Activated CD8-positive, alpha-beta memory T cell treated with anti-CD3 and anti-CD28 coated beads for 48 hours (primary cell): ENCODE results near the gene COL8A1.
"Not testable (repeated sequence)": the region's sequence is repeated elsewhere in the genome, so short reads cannot be mapped to it uniquely, and the experiment has no call there.

Experiments used
- DNase-seq, 3 experiments: peaks; one replicate each; pipeline ENCODE4 v3.0.0-alpha.2; 2020; ENCODE audit warnings: low read depth in 2 of 3, low spot score in 2 of 3

The COL8A1 gene

DNA sequence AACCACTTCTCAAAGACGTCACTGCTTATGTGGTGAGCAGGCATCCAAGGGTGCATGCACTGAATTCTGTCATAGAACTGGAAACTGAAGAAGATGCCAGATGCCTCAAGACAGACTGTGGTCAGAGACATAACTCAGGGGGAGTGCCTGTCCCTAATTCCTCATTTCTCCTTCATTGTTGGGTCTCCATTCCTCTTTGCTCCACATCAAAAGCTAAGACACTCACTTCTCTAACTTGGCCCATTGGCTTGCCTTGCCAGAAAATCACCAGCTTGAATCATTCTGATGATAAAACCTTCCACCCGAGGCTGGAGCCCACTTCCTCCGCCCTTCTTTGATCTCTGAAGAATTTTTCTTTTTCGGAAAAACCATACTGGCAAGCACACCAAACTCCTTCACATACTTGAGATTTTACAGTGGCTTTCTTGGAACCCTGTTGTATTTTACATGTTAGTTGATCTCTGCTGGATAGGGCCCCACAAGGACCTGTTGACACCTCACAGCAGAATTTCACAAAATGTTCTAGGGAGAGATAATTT is 69.9 kb downstream of the COL8A1 start:
- DNase-seq, result no peak

DNA sequence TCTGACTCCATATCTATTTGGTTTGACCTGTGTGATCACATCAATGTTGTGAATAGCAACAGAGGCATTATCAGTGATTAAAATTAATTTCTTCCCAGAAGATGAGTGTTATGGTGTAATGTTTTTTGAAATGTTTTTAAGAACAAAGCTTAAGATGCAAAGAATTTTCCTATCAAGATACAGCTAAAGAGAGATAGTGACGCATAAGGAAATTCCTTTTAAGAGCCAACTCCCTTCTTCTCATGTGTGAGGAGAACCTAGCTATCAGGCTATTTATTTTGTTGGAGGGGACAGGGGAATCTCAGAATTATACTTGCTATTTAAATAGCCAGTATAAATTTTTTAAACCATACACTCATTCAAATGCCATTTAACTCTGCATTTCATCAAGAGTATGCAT is 71.3 kb downstream of the COL8A1 start:
- DNase-seq, result no peak

DNA sequence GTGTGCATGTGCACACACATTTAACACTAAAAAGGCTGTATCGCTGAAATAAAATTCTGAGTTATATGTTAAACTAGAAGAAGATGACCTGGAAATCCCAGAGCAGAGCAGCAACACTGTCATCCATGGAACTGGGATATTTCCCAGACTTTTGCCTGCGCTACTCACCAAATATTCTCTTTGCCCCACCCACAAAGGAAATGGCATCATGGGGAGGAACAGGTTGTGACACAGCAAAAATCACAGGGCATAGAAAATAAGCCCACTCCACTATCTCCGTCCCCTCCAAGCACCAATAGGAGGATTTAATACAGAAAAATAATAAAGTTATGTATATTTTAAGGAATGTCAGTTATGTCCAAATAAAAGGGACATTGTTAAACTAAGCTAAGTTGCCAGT is 71.7 kb downstream of the COL8A1 start:
- no peak for DNase-seq

DNA sequence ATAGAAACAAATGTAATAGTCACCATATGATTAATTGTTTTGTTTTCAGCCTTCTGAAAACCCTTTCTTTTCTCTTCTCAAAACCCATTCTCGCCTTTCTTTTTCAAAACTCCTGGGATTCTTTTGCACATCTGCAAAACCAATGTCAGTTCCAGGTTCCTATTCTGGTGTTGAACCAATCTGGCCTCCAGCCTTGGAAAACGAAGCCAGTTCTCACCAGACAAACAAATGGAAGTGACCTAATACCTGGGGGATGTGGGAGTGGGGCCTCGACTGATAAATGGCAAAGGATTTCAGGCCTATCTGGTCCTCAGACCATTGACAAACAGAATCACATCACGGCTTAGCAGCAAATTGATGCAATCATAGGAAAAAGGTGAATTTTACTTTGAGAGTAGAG is 73.0 kb downstream of the COL8A1 start:
- no peak for DNase-seq

DNA sequence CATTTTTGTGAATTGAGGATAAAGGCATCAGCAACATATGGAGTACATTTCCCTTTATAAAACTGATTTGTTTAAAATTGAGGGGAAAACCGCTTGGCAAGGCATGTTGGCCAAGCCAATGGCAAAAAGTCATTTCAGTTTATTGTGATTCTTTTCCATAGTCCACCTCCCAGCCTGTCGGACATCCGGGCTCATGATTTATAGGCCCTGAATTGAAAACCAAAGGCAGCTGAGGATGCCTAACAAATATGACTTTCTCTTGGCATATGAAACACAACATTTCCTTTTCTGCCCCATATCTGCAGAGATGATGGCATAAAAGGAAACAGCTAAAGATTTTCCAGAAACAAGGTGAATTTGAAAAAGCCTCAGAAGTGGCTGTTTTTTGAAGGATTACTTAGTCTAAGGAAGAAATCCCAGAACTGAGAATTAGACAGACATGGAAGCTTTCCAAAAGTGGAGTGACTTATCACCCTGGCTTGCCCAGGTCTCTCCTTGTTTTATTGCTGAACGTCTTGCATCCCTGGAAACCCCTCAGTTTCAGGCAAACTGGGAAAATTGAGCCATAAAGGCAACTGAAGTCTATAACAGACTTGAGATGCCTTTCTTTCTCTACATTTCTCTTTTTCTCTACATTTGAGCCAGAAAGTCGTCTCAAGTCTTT is 74.0 kb downstream of the COL8A1 start:
- no peak for DNase-seq

DNA sequence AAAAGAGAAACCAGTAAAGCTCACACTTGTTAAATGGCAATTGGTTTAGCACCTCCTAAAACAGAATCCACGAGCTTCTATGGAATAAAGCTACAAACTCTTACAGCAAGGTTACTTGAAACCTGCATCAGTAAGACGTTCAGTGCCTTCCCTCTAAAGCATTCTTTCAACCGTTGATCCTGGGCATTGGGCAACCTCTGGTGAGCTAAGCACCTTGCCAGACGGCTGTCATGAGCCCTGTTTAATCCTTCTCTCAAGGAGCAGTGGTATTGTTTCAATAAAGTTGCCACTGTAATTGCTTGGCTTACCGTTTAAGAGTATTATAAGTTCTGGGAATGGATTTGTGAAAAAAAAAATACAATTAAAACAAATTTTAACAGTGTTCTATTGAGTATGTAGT is 75.0 kb downstream of the COL8A1 start:
- no peak for DNase-seq

DNA sequence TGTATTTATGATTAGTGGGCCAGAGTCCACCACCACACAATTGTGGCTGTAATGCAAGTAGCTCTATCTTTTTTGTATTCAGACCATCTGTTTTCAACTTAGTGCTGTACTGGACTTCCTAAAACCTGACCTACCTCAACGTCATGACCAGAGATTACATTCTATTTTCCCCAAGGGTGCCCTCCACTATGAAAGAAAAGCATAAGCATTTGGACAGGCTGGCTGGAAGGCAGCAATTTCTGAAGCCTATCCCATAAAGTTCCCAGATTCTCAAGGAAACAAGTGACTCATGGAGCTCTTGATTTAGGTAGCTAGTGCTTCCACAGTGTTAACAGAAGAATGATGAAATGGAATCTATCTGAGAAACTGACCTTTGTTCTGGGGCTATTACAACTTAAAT is 75.8 kb downstream of the COL8A1 start:
- no peak for DNase-seq

DNA sequence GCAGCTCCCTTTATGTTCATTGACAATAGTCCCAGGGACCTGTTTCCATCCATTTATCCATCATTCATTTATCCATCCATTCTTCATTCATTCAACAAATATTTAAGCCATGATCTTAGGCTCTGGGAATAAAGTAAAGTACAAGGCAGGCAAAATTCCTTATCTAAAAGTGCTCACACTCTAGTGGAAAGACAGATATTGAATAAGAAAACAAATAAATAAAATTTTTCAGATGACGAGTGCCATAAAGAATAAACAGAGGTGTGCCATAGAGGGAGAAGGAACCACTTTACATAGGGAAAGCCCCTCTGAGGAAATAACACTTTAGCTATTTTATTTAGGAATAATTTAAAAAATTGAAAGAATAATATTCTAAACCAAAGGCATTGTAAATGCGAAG is 76.2 kb downstream of the COL8A1 start:
- no peak for DNase-seq

DNA sequence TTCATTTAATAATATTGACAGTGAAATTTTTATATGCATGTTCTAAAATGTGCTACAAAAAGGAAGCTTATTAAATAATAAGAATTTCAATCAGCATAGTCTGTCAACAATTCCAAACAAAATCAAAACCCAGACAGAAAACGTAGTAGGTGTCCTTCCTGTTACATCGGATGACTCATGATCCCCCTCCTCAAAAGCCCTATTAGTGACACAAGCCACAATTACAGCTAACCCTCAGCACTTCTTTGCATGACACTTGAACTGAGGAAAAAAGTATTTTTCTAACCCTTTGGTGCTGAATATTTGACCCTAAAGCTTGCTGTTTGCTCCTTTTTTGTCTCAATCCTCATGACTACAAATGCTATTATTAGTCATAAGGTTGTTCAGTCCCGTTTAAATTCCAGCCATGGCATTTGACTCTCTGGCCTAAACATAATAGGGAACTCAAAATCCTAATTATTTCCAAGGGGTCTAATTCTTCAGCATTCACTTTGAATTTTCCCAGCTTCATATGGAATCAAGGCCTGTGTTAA is 78.1 kb downstream of the COL8A1 start:
- no peak for DNase-seq

DNA sequence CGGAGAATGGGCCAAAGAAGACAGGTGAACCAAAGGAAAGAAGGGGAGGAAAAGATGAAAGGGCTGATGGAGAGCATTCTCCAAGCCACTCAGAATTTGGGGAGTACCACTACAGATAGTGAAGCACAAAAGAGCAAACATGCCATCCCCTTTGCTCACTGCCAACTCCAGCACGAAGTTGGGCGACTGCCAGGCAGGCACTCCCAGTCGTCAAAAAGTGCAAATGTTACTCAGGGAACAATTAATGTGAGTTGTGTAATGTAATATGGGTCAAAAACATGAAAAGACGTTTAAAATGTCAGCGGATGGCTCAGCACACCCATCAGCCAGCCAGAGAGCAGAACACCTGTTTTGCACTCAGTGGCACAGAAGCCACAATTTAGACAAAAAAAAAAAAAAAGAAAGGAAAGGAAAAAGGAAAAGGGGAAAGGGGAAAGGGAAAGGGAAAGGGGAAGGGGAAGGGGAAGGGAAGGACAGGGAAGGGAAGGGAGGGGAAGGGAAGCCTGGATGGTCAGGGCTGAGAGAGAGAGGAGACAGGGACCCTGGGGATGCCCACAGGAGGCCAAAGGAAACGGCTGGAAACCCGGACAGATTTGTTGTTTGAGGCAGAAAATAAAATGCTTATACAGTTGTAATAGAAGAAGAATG is 82.7 kb downstream of the COL8A1 start:
- no peak for DNase-seq

DNA sequence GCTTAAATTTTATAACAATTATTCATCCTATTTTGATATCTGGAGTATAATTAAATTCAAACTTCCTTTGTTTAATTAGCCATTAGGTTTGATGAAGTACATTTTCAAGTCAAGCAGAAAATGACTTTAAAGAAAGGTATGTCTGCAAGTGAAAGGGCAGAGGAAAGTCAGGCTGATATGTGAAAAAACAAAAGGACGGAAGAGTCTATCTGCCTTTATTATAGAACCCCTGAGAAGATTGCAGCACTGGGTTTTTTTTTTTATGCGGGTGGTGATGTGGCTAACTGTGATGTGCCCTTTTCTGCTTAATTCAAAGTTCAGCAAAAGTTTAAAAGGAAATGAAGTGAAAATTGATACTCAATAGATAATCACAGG is 83.2 kb downstream of the COL8A1 start:
- no peak for DNase-seq

DNA sequence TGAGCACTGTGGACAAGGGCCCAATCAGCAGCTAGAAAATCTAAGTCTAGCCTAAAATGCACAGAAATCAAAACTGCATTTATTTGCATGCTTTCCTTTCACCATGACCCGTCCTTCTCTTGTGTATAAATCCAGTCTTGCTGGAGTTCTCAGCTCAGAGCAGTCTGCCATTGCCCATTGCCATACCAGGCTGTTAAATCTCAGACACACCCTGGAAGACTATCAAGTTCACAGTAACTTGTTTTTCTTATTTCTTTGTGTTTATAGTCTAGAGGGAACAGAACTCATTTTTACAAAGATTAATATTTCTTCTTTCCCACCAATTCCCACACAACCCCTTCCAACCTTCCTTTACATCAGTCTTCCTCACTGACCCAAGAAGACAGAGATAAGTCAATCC is 85.9 kb downstream of the COL8A1 start:
- DNase-seq, result no peak

DNA sequence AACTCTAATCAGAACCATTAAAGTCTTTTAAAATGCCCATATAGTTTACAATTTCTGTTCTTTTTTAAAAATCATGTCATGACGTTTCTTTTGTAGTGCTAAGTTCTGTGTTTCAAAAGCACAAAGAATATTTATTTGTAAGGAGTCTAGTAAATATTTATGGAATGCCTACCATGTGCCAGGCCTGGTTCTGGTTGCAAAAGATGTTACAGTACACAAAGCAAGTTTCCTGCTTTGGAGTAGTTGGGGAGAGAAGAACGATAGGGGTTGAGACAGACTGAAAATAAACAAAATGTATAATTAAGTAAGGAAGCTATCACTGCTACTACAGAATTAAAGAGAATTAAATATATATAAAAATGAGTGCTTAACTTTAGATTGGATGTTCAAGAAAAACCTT is 92.5 kb downstream of the COL8A1 start:
- DNase-seq, result no peak

DNA sequence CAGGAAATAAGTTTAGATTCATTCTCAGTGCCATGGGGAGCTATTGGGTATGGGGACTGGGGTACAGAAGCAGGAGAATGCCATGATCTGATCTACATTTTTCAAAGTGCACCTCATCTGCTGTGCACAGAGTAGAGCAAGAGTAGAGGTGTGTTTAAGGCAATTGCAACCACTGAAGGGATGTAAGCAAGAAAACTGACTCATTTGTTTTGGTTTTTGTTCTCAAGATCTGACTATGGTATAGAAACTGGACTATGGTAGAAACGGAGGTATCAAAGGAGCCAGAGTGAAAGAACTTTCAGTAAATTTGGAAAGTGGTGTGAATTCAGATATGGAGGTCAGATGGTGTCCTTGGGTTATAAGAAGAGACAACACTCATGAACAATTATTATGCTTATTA is 93.1 kb downstream of the COL8A1 start:
- no peak for DNase-seq

DNA sequence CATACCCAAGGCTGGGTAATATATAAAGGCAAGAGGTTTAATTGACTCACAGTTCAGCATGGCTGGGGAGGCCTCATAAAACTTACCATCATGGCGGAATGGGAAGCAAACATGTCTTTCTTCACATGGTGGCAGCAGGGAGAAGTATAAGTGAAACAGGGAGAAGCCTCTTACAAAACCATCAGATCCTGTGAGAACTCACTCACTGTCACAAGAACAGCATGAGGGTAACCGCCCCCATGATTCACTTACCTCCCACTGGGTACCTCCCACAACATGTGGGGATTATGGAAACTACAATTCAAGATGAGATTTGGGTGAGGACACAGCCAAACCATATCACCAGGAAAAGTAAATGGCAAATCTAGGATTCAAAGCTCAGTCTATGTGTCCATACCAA is 102.0 kb downstream of the COL8A1 start:
- not testable (repeated sequence) for DNase-seq

DNA sequence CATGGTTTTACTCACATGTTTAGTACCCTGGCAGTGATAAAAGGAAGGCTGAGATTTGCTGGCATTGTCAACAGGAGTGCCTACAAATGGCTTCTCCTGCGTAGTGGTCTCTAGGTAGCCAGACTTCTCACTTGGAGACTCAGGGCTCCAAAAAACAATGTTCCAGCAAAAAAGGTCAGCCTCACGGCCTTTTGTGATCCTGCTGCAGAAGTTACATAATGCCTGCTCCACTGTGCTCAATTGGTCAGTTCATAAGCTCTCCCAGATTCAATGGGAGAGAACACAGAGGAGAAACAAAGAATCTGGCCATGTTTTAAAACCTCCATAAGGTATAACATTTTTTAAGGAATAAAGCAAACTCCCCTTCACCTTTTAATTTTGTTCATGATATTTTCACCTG is 103.2 kb downstream of the COL8A1 start:
- DNase-seq, result no peak

DNA sequence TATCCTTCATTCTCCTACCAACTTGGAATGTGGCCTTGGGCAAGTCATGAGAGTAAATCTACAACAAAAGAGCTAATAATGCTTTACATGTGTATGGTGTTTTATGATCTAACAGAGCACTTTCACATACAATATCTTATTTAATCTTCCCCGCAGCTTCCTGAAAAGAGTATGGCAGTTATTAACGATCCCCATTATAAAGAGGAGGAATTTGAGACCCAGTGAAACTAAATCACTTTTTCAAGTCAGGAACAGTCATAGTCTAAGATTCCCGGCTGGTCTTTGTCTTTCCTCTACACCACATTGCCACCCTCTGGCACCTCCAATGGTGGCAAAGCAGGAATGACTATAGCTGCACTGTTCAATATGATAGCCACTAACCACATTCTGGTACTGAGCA is 109.5 kb downstream of the COL8A1 start:
- no peak for DNase-seq

DNA sequence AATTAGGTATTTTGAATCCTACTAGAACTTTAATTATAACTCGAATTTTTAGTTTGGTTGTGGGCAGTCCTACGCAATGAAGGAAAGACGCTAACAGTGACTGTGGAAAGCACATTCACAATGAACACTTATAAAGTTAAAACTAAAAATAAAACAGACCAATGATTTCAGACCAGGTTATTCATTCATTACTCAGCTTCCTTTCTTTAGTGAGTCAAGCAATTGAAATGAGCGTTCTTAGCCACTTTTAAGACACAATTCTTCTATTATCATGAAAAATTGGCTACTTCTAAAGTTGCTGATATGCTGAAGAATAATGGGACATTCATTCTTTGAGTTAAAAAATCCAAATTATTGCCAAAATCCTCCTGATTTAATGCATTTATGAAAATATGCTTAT is 113.3 kb downstream of the COL8A1 start:
- no peak for DNase-seq

DNA sequence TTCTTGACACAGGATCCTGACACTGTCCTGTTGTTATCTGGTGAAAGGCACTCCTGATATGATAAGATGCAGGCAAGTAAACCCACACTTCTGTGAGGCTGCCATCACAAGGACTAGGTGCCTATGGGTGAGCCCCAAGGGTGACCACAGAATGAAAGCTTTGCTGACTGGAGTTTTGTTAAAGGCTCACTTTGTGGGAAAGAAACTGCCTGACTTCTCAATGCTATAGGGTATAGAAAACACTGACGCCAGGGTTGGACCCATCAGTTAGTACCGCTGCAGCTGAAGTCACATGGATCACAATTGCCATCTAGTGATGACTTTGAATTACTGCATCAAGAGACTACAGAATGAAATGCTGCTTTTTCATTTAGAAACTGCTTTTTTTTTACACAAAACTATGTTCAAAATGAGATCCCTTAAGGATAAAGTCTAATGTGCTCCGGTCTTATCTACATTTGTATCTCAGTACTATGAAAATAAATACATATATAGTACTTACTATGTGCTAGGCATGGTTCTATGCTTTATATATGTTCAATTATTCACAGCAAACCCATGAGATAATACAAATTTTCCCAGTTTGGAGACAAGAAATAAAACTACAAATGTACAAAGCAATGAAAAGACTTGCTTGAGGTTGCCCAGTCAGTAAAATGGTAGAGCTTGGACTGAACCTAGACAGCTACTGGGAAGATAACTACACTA is 115.0 kb downstream of the COL8A1 start:
- no peak for DNase-seq

DNA sequence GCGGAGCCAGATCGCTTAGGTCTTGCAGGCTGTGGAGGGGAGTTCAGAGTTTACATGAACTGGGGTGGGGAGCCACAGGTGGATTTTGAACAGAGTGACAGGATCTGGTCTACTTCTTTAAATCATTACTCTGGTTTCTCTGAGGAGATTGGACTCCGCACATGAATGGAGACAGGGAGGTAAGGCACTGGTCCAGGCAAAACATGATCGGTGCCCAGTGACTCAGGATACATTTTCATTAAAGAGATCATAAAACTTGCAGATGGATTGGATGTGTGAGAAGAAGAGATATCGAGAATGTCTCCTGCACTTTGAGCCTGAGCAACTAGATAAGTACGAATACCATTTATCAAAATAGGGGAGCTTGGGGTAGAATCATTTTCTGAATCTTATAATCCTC is 117.4 kb downstream of the COL8A1 start:
- DNase-seq, result no peak

DNA sequence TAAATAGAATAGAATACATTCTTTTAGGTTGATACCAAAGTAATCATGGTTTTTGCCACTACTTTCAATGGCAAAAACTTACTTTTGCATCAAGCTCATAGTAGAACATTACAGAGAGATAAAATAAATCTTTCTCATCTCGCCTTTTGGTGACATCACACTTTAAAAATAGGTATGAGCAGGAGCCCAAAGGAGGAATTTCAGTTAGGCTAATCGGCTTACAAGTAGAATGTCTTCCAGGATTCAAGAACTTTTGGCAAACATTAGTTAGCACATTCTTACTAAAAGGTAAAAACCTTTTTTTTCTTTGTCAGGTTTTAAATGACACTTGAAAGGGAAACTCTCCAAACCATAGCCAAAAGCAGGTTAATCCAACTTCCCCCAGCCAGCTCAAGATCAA is 119.6 kb downstream of the COL8A1 start:
- no peak for DNase-seq

DNA sequence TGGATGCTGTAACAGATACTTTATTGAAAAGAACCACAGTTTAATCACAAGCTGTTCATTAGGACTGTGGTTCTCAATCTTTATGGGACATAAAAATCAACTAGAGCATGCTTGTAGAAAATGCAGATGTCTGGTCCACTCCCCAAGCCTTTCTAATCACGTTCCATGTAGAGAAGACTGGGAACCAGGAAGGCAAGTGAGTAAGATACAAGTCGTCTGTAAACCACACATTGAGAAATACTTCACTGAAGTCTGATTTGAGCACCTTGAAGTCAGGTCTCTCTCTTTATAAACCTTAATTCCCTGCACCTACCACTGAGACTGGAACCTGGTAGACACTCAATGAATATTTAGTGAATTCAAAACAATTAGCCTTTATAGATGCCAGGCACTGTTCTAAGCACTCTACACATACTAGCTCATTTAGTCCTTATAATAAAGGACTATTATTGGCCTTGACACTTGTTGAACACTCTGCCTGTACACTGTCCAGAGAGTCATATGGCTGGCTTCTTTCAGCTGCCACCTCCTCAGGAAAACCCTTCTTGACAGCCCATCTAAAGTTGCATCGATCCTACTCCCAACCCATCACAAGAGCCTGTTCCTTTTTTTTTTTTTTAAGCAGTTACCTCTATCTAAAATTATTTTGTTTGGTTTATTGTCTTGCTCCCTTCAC is 120.2 kb downstream of the COL8A1 start:
- DNase-seq, result no peak
